GM21717 (cell line): ENCODE data around the gene ALAD.
A peak's percentile ranks its signal among the peaks of the same experiment; 100 is the strongest.
"Not testable (repeated sequence)": the region's sequence is repeated elsewhere in the genome, so short reads cannot be mapped to it uniquely, and the experiment has no call there.

Experiments
- ATAC-seq: cut with Tn5 transposase; IDR thresholded peaks from one replicate; pipeline ENCODE4 v1.9.1; 2021; ENCODE audit warnings: mild to moderate bottlenecking, moderate library complexity; ENCODE audit not compliant: unreplicated experiment

The ALAD gene

DNA sequence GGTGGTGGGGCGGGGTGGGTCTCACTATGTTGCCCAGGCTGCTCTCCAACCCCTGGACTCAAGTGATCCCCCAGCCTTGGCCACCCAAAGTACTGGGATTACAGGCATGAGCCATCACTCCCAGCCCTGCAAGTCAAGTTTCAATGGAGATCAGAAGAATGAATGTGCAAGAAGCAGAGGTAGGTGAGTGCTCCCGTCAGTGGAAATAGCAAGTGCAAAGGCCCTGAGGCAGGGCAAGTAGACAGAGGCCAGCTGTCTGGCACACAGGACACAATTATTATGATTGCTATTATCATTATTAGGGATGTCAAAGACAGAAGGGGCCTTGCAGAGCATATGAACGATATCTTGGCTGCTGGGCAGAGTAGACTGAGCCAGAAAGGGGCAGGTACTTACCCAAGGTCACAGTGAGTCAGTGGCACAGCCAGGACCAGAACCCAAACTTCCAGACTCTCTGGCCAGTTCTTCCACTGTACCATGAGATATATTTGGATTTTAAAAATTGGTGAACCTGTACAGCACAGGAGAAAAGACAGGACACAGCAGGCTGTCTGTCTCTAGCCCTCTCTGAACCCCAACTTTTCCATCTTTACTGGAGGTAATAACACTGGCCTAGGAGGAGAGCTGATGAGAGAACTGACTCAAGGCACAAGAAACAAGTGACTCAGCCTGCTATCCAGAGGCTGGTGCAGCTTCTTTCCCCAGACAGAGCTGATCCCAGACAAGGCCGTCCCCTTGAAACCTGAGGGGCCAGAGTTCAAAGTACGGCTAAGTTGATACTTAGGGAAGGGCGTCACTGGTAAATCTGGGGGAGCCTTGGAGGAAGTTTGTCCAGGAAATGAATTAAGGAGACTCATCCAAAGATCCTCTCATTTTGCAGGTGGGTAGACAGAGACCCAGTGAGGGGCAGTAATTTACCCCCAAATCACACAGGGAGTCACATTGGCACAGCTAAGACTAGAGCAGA is 25.7 kb downstream of the ALAD start:
- no peak for ATAC-seq

DNA sequence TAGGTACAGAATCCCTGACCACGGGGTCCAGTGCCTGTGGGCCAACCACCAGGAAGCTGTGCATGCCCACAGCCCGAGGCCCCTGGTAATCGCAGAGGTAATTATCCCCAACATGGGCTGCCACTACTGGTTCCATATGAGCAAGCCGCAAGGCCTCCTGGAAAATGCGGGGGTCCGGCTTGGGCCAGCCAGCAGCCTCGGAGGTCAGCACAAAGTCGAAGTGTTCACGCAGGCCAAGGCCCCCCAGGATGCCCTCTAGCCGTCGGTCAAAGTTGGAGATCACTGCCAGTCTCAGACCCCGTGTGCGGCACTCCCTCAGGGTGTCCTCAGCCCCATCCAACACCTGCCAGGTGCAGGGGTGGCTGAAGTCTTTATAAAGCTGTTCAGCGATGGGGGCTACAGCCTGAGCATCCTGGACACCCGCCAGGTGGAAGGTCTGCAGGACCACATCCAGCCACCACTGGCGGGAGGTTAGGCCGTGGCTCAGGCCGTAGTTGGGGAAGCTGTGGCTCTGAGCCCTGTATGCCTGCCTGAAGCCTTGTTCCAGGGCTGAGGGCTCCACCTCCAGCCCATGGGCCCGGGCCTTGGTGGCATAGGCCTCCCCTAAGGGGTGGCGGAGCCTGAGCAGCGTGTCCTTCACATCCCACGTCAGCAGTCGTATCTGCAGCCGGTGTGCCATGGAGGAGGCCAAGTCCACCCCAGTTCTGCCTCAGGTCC is 27.2 kb downstream of the ALAD start:
- no peak for ATAC-seq

DNA sequence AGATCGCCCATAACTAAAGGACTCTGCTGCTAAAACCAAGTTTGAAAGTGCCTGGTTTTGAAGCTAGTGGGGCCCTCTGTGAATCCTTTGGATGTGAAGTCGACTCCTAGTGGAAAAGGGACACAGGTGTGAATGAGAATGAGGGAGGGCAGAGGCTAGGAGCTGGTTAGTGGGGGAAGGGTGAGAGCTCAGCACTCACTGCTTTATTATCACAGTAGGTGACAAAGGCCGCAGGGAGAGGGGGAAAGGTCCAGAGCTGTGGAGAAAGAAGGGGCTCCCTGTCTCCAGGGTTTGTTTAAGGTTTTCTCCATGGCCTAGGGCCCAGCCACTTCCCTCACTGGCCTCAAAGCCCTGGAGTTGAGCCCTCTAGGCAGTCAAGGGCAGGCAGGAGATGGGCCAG is 27.8 kb downstream of the ALAD start:
- ATAC-seq, result no peak

DNA sequence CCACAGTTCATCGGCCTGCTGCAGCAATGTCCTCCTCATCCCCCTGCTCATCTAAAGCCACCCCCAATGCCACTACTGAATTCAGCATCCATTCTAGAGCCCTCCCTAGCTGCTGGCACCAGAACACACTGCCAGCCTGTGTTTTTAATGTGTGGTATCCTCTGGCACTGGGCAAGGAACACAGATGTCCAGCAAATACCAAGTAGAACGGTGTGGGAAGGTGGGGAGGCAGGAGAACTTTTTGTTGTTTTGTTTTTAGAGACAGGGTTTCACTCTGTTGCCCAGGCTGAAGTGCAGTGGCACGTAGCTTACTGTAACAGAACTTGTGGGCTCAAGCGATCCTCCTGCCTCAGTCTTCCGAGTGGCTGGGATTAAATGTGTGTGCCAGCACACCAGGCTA is 29.0 kb downstream of the ALAD start:
- ATAC-seq, result no peak

DNA sequence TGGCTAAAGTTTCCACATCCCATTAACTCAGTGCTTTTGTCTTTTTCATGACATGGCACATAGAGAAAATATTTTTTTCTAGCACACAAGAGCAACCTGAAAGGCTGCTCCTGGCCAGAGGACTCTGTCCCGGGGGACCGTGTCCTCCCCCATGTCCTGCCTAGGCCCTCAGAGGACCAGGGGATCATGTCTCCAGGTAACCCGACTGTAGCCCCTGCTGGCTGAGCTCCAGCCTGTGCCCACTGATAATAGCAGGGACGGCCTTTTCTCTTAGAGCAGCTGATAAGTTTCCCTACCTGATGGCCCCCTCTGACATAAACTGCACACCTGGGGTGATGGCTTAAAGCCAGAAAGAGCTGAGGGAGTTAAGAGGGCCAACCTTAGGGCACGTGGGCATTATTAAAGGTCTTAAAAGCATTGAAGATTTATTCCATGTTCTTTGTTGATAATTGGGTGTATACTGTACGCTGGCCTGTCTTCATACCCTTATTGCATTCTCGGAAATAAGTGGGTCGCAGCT is 30.2 kb downstream of the ALAD start:
- no peak for ATAC-seq

GRCh38 chr9:113369855-113370140 is 31.3 kb downstream of the ALAD start:
- ATAC-seq, result no peak

DNA sequence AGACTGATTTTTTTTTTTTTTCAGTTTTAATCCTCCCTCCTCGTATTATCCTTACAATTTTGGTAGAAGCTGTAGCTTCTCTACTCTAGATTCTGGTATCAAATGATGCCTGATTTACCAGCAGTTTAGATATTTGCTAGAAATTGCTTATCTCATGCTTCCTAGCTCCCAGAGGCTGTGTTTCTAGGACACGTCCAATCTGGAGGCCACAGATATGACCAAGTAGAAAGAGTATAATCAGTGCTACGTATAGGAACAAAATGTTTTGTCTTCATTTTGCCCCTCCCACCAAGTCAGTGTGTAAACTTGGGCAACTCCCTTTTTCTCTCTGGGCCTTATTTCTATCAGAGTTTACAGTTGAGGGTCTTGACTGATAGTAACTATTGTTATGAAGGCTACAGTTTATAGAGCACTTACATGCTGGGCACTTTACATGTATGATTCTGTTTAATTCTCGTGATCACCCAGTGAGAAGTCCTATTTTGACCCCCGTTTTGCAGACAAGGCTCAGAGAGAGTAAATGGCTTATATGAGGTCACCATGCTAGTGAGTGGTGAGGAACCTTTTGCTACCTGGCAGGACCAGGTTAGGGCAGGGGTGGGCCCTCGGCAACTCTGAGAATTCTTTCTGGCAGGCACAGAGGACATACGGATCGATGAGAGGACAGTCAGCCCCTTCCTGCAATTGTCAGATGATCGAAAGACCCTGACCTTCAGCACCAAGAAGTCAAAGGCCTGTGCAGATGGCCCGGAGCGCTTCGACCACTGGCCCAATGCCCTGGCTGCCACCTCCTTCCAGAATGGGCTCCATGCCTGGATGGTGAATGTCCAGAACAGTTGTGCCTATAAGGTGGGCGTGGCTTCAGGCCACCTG is 31.9 kb downstream of the ALAD start:
- no peak for ATAC-seq

DNA sequence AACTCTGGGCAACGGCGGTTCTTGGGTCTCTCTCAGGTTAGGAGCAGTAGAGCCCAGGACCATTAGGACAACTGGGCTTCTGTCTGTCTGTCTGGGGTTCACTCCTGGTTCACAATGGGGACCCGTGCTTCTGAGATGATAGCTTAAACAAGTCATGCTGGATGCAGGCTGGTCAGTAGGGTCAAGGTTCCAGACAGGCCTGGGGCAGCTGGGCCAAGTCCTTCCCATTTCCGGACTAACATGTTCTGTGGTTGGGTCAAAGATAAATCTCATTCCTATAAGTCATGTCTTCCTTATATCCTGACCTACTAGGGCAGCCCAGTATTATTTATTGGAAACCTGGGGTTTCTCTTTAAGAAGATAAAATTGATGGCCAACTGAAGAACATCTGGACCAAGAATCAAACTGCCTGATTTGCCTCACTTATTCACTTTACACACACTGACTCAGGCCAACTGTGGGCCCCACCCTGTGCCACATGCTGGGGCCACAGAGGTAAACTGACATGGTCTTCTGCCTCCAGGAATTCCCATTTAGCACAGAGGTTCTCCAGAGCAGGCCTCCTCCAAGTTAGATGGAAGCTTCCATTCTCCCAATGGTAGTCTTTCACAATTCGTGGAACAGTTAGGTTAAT is 32.6 kb downstream of the ALAD start:
- no peak for ATAC-seq

DNA sequence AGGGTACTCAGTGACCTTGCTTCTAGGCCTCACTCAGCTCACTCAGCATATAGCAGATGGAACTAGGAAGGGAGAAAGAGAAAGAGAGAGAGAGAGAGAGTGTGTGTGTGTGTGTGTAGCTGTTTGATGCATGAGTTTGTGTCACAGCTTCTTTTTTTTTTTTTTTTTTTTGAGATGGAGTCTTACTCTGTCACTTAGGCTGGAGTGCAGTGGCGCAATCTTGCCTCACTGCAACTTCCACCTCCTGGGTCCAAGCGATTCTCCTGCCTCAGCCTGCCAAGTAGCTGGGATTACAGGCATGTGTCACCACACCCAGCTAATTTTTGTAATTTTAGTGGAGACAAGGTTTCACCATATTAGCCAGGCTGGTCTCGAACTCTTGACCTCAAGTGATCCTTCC is 35.4 kb downstream of the ALAD start:
- ATAC-seq, result not testable (repeated sequence)

GRCh38 chr9:113364951-113365350 is 36.1 kb downstream of the ALAD start:
- ATAC-seq, result no peak

DNA sequence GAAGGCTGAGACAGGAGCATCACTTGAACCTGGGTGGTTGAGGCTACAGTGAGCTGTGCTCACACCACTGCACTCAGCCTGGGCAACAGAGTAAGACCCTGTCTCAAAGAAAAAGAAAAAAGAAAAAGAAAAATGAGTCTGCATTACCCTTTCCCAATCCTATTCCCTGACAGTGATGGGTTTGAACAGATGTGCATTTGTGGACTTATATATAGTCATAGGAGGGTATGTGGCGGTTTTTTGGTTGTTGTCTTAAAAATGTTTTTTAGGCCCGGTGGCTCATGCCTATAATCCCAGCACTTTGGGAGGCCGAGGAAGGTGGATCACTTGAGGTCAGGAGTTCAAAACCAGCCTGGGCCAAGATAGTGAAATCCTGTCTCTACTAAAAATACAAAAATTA is 37.7 kb downstream of the ALAD start:
- no peak for ATAC-seq

GRCh38 chr9:113361304-113362018 is 39.6 kb downstream of the ALAD start:
- no peak for ATAC-seq

- no peak for ATAC-seq
Measured at GRCh38 chr9:113360242-113360842, 40.7 kb downstream of the ALAD start.

GRCh38 chr9:113359385-113359784 is 41.7 kb downstream of the ALAD start:
- ATAC-seq, result no peak

DNA sequence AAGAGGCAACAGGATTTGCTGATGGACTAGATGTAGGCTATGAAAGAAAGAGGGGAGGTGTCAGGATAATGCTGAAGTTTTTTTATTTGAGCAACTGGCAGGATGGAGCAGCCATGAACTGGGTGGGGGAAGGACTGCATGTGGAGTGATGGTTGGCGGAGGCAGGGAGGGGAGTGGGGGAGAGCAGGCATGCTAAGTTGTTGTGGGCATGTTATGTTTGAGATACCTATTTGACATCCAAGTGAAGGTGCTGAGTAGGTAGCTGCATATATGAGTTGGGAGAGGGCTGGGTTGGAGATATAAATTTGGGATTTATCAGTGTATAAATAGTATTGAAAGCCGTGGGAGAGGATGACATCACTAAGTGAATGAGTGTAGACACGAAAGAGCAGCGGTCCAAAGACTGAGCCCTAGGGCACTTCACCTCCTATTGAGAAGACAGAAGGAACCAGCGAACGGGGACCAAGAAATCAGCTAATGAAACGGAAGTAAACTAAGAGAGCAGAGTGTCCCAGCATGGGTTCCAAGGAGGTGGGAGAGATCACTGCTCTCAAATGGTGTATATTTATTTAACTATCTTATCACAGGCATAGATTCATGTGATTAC is 44.3 kb downstream of the ALAD start:
- no peak for ATAC-seq

- no peak for ATAC-seq
Measured at GRCh38 chr9:113355040-113355596, 46.0 kb downstream of the ALAD start.

DNA sequence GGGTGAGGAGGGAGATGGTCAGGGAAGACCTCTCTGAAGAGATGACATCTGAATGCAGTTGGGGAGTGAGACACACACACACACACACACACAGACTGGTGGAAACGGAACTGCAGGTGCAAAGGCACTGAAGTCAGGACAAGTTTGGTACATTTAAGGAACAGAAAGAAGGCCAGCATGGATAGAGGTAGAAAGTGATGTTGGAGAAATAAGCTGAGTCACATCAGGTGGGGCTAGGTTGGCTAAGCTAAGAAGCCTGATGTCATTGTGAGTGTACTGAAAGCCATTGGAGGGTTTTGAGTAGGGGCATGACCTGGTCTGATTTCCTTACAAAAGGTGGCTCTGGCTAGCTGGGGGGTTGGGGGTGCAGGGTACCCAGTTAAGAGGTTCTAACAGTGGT is 48.7 kb downstream of the ALAD start:
- no peak for ATAC-seq

DNA sequence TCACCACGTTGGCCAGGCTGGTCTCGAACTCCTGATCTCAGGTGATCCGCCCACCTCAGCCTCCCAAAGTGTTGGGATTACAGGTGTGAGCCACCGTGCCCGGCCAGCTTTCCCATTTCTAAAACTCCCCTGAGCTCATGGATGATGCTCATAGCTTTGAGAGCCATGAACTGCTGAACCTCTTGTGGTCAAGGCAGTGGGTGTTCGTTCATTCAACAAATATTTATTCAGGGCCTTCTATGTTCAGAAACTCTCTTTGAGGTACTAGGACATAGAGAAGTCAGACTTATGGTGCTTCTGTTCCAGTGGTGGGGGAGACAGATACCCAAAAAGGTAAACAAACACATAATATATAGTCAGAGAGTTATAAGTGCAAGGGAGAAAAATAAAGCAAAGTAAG is 49.1 kb downstream of the ALAD start:
- ATAC-seq, result no peak

DNA sequence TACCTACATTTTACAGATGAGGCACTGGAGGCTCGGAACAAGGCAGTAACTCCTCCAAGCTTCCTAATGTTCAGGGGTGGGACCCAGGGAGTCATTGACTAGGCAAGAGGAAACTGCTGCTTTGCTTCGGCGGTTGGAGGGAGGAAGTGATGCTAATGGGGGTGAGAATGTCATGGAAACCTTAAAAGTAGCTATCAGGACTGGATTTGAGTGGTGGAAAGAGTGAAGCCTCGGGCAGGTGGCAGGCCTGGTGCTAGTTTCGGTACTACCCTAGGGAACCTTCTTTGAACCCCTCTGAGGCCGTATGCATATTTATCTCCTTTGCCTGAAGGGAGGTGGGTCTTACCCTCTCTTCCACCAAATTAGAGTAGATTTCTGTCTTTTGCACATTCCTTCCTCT is 50.1 kb downstream of the ALAD start:
- peak; percentile 43 for ATAC-seq
